K562 (cell line): Measurements from ENCODE around the gene TEX13B. TPM values are rescaled to one million over a fixed set of nuclear protein-coding genes. Genes with fewer than 3 reads are reported as not detected.

Source experiments
- ATAC-seq: fragments of 200-7000 bp; cut with Tn5 transposase; 3 replicates; pipeline ENCODE4 v1.9.1; 2020; ENCODE audit warnings: moderate library complexity
- BruUV-seq: library from RNA; stranded (reverse); fragments of 400-500 nt; replicated peaks from 2 replicates; lab custom pipeline; 2021; lab: Mats Ljungman, UMichigan
- CTCF ChIA-PET: fragments of 300-600 bp; formaldehyde crosslinking; extraction: SDS; loops from one replicate; lab custom pipeline; 2021; ENCODE audit warnings: low intra/inter-chr PET ratio; lab: Yijun Ruan, JAX
- POLR2A ChIA-PET: fragments of 300-600, 350-650 bp; sonication (Branson Sonifier 250); formaldehyde crosslinking; extraction: SDS; loops from one replicate; lab custom pipeline; 2021; ENCODE audit warnings: antibody characterized with exemption, inconsistent platforms; lab: Yijun Ruan, JAX
- DNase-seq, 4 experiments: peaks; one replicate each; pipeline versions ENCODE4 v3.0.0 to v3.0.0-alpha.2; 2011 to 2018; ENCODE audit warnings: low spot score in 3 of 4, mixed read lengths in 3 of 4; ENCODE audit errors: extremely low read depth in 1 of 4
- FAIRE-seq: peaks from 2 replicates; lab custom pipeline; 2011; peaks lifted over from hg19 to GRCh38; lab: Jason Lieb, UNC
- H2AFZ ChIP-seq: 2 replicates; pipeline ENCODE4 v1.6.0; 2011; ENCODE audit warnings: low read depth, low read length, control low read depth, inconsistent platforms
- H3K27ac ChIP-seq: fragments of 200-600 bp; 3 replicates; pipeline ENCODE4 v1.8.0; 2011; ENCODE audit warnings: low read depth, mild to moderate bottlenecking, control low read depth, inconsistent platforms, low read length, moderate library complexity, mixed read lengths; ENCODE audit errors: extremely low read depth
- H3K27me3 ChIP-seq, 2 experiments: fragments of 300-600 bp in 1 of 2; 2 replicates in 1 of 2; 3 replicates in 1 of 2; pipeline versions ENCODE4 v1.6.0 to v1.8.0; 2011; ENCODE audit warnings: inconsistent platforms in 2 of 2, low read length in 2 of 2, mild to moderate bottlenecking in 1 of 2, mixed read lengths in 1 of 2, moderate library complexity in 1 of 2; ENCODE audit not compliant: control insufficient read depth in 2 of 2, insufficient read depth in 2 of 2
- H3K36me3 ChIP-seq: fragments of 300-600 bp; 3 replicates; pipeline ENCODE4 v1.8.0; 2011; ENCODE audit warnings: mild to moderate bottlenecking, low read length, inconsistent platforms; ENCODE audit not compliant: control insufficient read depth, insufficient read depth
- H3K4me1 ChIP-seq, 2 experiments: fragments of 200-600 bp in 1 of 2; replicated peaks in 1 of 2; 2 replicates in 1 of 2; 3 replicates in 1 of 2; pipeline versions ENCODE4 v1.5.1 to v1.8.0; 2011; ENCODE audit warnings: inconsistent platforms in 2 of 2, low read length in 2 of 2, mild to moderate bottlenecking in 1 of 2, mixed read lengths in 1 of 2, moderate library complexity in 1 of 2; ENCODE audit not compliant: control insufficient read depth in 2 of 2, insufficient read depth in 2 of 2
- H3K4me2 ChIP-seq: 2 replicates; pipeline ENCODE4 v1.6.1; 2011; ENCODE audit warnings: low read length, control low read depth, inconsistent platforms, mixed read lengths; ENCODE audit not compliant: insufficient read depth
- H3K4me3 ChIP-seq: fragments of 200-600 bp; sonication (generic), shearing (Covaris generic); 2 replicates; pipeline ENCODE4 v1.5.1; 2016; ENCODE audit warnings: control low read depth, inconsistent platforms
- H3K79me2 ChIP-seq: fragments of 200-600 bp; 3 replicates; pipeline ENCODE4 v1.8.0; 2011; ENCODE audit warnings: low read length, inconsistent platforms; ENCODE audit not compliant: control insufficient read depth, insufficient read depth
- H3K9ac ChIP-seq, 2 experiments: 2 replicates each; pipeline versions ENCODE4 v1.6.0 to v1.6.1; 2011; ENCODE audit warnings: low read depth in 2 of 2, low read length in 2 of 2, control low read depth in 1 of 2, inconsistent platforms in 1 of 2, mild to moderate bottlenecking in 1 of 2, mixed read lengths in 1 of 2; ENCODE audit not compliant: insufficient read depth in 1 of 2
- H3K9me1 ChIP-seq: one replicate; pipeline ENCODE4 v1.6.0; 2011; ENCODE audit warnings: inconsistent platforms, mild to moderate bottlenecking, low read length, moderate library complexity; ENCODE audit not compliant: control insufficient read depth, insufficient read depth
- H3K9me3 ChIP-seq: replicated peaks from 2 replicates; pipeline ENCODE4 v1.5.1; 2011; ENCODE audit warnings: low read depth, low read length, inconsistent platforms; ENCODE audit not compliant: control insufficient read depth, insufficient read depth
- H4K20me1 ChIP-seq: replicated peaks from 2 replicates; pipeline ENCODE4 v1.6.1; 2011; ENCODE audit warnings: low read length, inconsistent platforms, mixed read lengths; ENCODE audit not compliant: control insufficient read depth, insufficient read depth
- EHMT2 ChIP-seq: fragments of 450-650 bp; IDR thresholded peaks from 2 replicates; pipeline ENCODE4 v1.6.1; 2018; ENCODE audit warnings: antibody characterized with exemption
- FOXK2 ChIP-seq, 2 experiments: fragments of 450-650 bp; IDR thresholded peaks in 1 of 2; conservative IDR thresholded peaks in 1 of 2; 2 replicates each; pipeline ENCODE4 v1.6.1; 2016; ENCODE audit warnings: low read depth in 2 of 2, mild to moderate bottlenecking in 1 of 2
- MAFG ChIP-seq: fragments of 450-650 bp; conservative IDR thresholded peaks from 2 replicates; pipeline ENCODE4 v1.6.1; 2016; ENCODE audit warnings: missing genetic modification characterization, missing compliant biosample characterization
- MCM7 ChIP-seq, 2 experiments: fragments of 450-650 bp; IDR thresholded peaks; 2 replicates each; pipeline ENCODE4 v1.6.1; 2016 to 2018
- SRF ChIP-seq, 2 experiments: fragments of 250-450, 450-650 bp in 1 of 2; sonication (Bioruptor Pico) in 1 of 2; sonication (generic) in 1 of 2; formaldehyde crosslinking; IDR thresholded peaks; 2 replicates each; pipeline versions ENCODE4 v1.5.0 to v1.5.1; 2020 to 2022; ENCODE audit warnings: mild to moderate bottlenecking in 1 of 2, missing genetic modification reagents in 1 of 2
- TAL1 ChIP-seq: fragments of 450-650 bp; IDR thresholded peaks from 2 replicates; pipeline ENCODE4 v1.6.1; 2016; ENCODE audit warnings: mild to moderate bottlenecking
- ZNF212 ChIP-seq: fragments of 450-650 bp; formaldehyde crosslinking; IDR thresholded peaks from 2 replicates; pipeline ENCODE4 v1.4.0; 2020; ENCODE audit warnings: mild to moderate bottlenecking
- ZNF584 ChIP-seq: fragments of 200-800 bp; sonication (Bioruptor generic); IDR thresholded peaks from 2 replicates; pipeline ENCODE4 v1.6.1; 2016; ENCODE audit warnings: low read depth, mild to moderate bottlenecking, missing genetic modification characterization, missing compliant biosample characterization
- ZNF778 ChIP-seq: fragments of 450-650 bp; formaldehyde crosslinking; IDR thresholded peaks from 2 replicates; pipeline ENCODE4 v1.4.0; 2020; ENCODE audit warnings: mild to moderate bottlenecking, moderate library complexity
- WGBS: fragments of 100-300 bp; shearing (Covaris generic); methylation state at CpG from one replicate; pipeline ENCODE4 v1.1.6; 2016; ENCODE audit warnings: low coverage, mixed read lengths; ENCODE audit not compliant: insufficient coverage; ENCODE audit errors: missing lambda C conversion rate; 5-methylcytosine and 5-hydroxymethylcytosine counted together
- in situ Hi-C: fragments of 300-500 bp; cut with MboI; formaldehyde crosslinking; loops from 4 replicates; pipeline ENCODE4 v1.15.0; 2018; ENCODE audit warnings: inconsistent platforms, mixed read lengths
- intact Hi-C: fragments of 100-400 bp; cut with micrococcal nuclease; formaldehyde crosslinking; loops from 2 replicates; pipeline ENCODE4 v1.14.2; 2022
- polyA plus RNA-seq, 8 experiments: library from polyadenylated mRNA; depleted of rRNA in 4 of 8; stranded (reverse) in 5 of 8; unstranded in 3 of 8; fragments of >200 nt; fragmentation: Nextera tagmentation in 2 of 8; fragmentation: Illumina TruSeq in 1 of 8; extraction: Ambion mirVana in 2 of 8; extraction: Trizol in 1 of 8; gene quantifications; 2 replicates each; pipeline versions ENCODE4 v1.2.1 to v1.2.3, GENCODE V29; 2011 to 2014; ENCODE audit warnings: inconsistent platforms in 1 of 8, missing spikeins in 1 of 8
- total RNA-seq, 7 experiments: library from RNA; depleted of rRNA in 6 of 7; stranded (reverse); fragments of >200 nt in 6 of 7; fragmentation: Illumina TruSeq in 2 of 7; extraction: Trizol in 2 of 7; gene quantifications; 2 replicates each; pipeline versions ENCODE4 v1.2.1 to v1.2.3, GENCODE V29; 2011 to 2021; ENCODE audit warnings: low replicate concordance in 1 of 7
- TF ChIP-seq, protein P1 (sequence below): fragments of 250-450 bp; sonication (Bioruptor Pico); IDR thresholded peaks from 2 replicates; pipeline ENCODE4 v1.8.0; 2022; ENCODE audit warnings: inconsistent platforms, mild to moderate bottlenecking, moderate library complexity, borderline replicate concordance
- TF ChIP-seq, protein P2 (sequence below): sonication (generic); formaldehyde crosslinking; IDR thresholded peaks from 2 replicates; pipeline ENCODE4 v1.8.0; 2022; ENCODE audit warnings: mild to moderate bottlenecking, low read depth, missing genetic modification reagents
- TF ChIP-seq, protein P3 (sequence below): fragments of 250-450 bp; sonication (Bioruptor Pico); IDR thresholded peaks from 2 replicates; pipeline ENCODE4 v1.4.0; 2020

Gene TEX13B
- total and polyA plus RNA-seq, 9 of the 15 experiments (the other 6 are each of a cell fraction or from before 2014, with no cell fraction given) = not detected

DNA sequence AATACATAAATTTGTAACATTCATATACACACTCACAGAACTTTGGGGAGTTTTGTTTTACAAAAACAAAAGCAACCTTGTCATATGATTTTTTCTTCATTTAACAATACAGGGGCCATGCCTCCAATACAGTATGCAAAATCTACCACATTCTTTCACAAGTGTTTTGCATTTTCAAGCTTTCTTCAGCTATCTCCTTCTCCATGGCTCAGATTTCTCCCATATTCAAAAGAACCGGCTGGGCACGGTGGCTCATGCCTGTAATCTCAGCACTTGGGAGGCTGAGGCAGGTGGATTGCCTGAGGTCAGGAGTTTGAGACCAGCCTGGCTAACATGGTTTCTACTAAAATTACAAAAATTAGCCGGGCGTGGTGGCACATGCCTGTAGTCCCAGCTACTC, 4.1 kb downstream of the TEX13B start:
- in situ Hi-C loops = no loop called here
- Histone ChIP-seq H3K27me3 (peaks cover 0 to 11% of the 10 kb centered on the region in 2 experiments; a peak in 2 of 5 replicates), H2AFZ (no peak overlapping the region), H3K4me1 (no peaks in the 10 kb centered on the region), H3K36me3 (no peaks in the 10 kb centered on the region), H3K9ac (no peak overlapping the region), H3K9me3 (no peaks in the 10 kb centered on the region), H3K79me2 (no peaks in the 10 kb centered on the region), H3K4me3 (no peak overlapping the region), H3K9me1 (no peaks in the 10 kb centered on the region), H4K20me1 (no peaks in the 10 kb centered on the region), H3K27ac (no peak overlapping the region), H3K4me2 (no peak overlapping the region)
- DNase-seq (no peak), ATAC-seq (no peak), FAIRE-seq (no peak)
- WGBS = 0% methylated on average over 2 of the region's 4 CpGs
- intact Hi-C loops = no loop called here
- TF ChIP-seq, protein P1, sequence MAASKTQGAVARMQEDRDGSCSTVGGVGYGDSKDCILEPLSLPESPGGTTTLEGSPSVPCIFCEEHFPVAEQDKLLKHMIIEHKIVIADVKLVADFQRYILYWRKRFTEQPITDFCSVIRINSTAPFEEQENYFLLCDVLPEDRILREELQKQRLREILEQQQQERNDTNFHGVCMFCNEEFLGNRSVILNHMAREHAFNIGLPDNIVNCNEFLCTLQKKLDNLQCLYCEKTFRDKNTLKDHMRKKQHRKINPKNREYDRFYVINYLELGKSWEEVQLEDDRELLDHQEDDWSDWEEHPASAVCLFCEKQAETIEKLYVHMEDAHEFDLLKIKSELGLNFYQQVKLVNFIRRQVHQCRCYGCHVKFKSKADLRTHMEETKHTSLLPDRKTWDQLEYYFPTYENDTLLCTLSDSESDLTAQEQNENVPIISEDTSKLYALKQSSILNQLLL (CRISPR knock-in tag) = no peak
- TF ChIP-seq, protein P2, sequence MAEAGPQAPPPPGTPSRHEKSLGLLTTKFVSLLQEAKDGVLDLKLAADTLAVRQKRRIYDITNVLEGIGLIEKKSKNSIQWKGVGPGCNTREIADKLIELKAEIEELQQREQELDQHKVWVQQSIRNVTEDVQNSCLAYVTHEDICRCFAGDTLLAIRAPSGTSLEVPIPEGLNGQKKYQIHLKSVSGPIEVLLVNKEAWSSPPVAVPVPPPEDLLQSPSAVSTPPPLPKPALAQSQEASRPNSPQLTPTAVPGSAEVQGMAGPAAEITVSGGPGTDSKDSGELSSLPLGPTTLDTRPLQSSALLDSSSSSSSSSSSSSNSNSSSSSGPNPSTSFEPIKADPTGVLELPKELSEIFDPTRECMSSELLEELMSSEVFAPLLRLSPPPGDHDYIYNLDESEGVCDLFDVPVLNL = no peak
- TF ChIP-seq, protein P3, sequence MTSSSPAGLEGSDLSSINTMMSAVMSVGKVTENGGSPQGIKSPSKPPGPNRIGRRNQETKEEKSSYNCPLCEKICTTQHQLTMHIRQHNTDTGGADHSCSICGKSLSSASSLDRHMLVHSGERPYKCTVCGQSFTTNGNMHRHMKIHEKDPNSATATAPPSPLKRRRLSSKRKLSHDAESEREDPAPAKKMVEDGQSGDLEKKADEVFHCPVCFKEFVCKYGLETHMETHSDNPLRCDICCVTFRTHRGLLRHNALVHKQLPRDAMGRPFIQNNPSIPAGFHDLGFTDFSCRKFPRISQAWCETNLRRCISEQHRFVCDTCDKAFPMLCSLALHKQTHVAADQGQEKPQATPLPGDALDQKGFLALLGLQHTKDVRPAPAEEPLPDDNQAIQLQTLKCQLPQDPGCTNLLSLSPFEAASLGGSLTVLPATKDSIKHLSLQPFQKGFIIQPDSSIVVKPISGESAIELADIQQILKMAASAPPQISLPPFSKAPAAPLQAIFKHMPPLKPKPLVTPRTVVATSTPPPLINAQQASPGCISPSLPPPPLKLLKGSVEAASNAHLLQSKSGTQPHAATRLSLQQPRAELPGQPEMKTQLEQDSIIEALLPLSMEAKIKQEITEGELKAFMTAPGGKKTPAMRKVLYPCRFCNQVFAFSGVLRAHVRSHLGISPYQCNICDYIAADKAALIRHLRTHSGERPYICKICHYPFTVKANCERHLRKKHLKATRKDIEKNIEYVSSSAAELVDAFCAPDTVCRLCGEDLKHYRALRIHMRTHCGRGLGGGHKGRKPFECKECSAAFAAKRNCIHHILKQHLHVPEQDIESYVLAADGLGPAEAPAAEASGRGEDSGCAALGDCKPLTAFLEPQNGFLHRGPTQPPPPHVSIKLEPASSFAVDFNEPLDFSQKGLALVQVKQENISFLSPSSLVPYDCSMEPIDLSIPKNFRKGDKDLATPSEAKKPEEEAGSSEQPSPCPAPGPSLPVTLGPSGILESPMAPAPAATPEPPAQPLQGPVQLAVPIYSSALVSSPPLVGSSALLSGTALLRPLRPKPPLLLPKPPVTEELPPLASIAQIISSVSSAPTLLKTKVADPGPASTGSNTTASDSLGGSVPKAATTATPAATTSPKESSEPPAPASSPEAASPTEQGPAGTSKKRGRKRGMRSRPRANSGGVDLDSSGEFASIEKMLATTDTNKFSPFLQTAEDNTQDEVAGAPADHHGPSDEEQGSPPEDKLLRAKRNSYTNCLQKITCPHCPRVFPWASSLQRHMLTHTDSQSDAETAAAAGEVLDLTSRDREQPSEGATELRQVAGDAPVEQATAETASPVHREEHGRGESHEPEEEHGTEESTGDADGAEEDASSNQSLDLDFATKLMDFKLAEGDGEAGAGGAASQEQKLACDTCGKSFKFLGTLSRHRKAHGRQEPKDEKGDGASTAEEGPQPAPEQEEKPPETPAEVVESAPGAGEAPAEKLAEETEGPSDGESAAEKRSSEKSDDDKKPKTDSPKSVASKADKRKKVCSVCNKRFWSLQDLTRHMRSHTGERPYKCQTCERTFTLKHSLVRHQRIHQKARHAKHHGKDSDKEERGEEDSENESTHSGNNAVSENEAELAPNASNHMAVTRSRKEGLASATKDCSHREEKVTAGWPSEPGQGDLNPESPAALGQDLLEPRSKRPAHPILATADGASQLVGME (CRISPR knock-in tag) = no peak
- TF ChIP-seq TAL1 (no peak), ZNF584 (CRISPR knock-in tag) (no peak), MAFG (tag) (no peak), EHMT2 (no peak), FOXK2 (conservative IDR thresholded peaks at IDR 0.05 in 1 of 2, IDR thresholded peaks at IDR 0.05 in 1 of 2; ENCODE audit: low read depth in 2 of 2) (no peak), ZNF778 (CRISPR knock-in tag) (no peak), MCM7 (IDR thresholded peaks at IDR 0.05) (no peak), SRF (CRISPR knock-in tag; IDR thresholded peaks at IDR 0.05) (no peak), ZNF212 (CRISPR knock-in tag) (no peak)
- ChIA-PET CTCF (no interaction called here), POLR2A (no interaction called here)
- BruUV-seq = no TSS peak
